ENCODE results near the gene FLYWCH1.
"Not testable (repeated sequence)": the region's sequence is repeated elsewhere in the genome, so short reads cannot be mapped to it uniquely, and the experiment has no call there.

The FLYWCH1 gene

GRCh38 chr16:2925951-2926649, 14.4 kb downstream of the FLYWCH1 start:
- no peak for DNase-seq (ENCODE audit: low read depth in 2 of 3, low spot score in 2 of 3)

- no peak for DNase-seq (ENCODE audit: low read depth in 2 of 3, low spot score in 2 of 3)
These were observed 14.9 kb downstream of the FLYWCH1 start for GRCh38 chr16:2926650-2926999.

- peak; percentile 64 to 82 (median 82) for DNase-seq (ENCODE audit: low read depth in 2 of 3, low spot score in 2 of 3)
These were observed 15.4 kb downstream of the FLYWCH1 start for GRCh38 chr16:2927010-2927646.

- DNase-seq (ENCODE audit: low read depth in 2 of 3, low spot score in 2 of 3), result not testable (repeated sequence)
These were observed 16.4 kb downstream of the FLYWCH1 start for GRCh38 chr16:2928151-2928550.

GRCh38 chr16:2928796-2929195, 17.1 kb downstream of the FLYWCH1 start:
- DNase-seq (ENCODE audit: low read depth in 2 of 3, low spot score in 2 of 3), result no peak

- no peak for DNase-seq (ENCODE audit: low read depth in 2 of 3, low spot score in 2 of 3)
These were observed 18.0 kb downstream of the FLYWCH1 start for GRCh38 chr16:2929693-2930092.

- no peak for DNase-seq (ENCODE audit: low read depth in 2 of 3, low spot score in 2 of 3)
These were observed 18.5 kb downstream of the FLYWCH1 start for GRCh38 chr16:2930236-2930635.

- DNase-seq (ENCODE audit: low read depth in 2 of 3, low spot score in 2 of 3), result not testable (repeated sequence)
These were observed 19.6 kb downstream of the FLYWCH1 start for GRCh38 chr16:2931231-2931914.

GRCh38 chr16:2933136-2933535, 21.4 kb downstream of the FLYWCH1 start:
- DNase-seq (ENCODE audit: low read depth in 2 of 3, low spot score in 2 of 3), result no peak

- DNase-seq (ENCODE audit: low read depth in 2 of 3, low spot score in 2 of 3), result no peak
These were observed 22.0 kb downstream of the FLYWCH1 start for GRCh38 chr16:2933701-2934100.

- no peak for DNase-seq (ENCODE audit: low read depth in 2 of 3, low spot score in 2 of 3)
These were observed 22.7 kb downstream of the FLYWCH1 start for GRCh38 chr16:2934450-2934849.

- DNase-seq (ENCODE audit: low read depth in 2 of 3, low spot score in 2 of 3), result no peak
These were observed 24.8 kb downstream of the FLYWCH1 start for GRCh38 chr16:2936436-2937011.

GRCh38 chr16:2937170-2937569, 25.4 kb downstream of the FLYWCH1 start:
- DNase-seq (ENCODE audit: low read depth in 2 of 3, low spot score in 2 of 3), result no peak

- DNase-seq (ENCODE audit: low read depth in 2 of 3, low spot score in 2 of 3), result no peak
These were observed 26.5 kb downstream of the FLYWCH1 start for GRCh38 chr16:2938206-2938605.

- DNase-seq (ENCODE audit: low read depth in 2 of 3, low spot score in 2 of 3), result no peak
These were observed 28.2 kb downstream of the FLYWCH1 start for GRCh38 chr16:2939968-2940367.

- DNase-seq (ENCODE audit: low read depth in 2 of 3, low spot score in 2 of 3), result no peak
These were observed 30.3 kb downstream of the FLYWCH1 start for GRCh38 chr16:2942045-2942444.

GRCh38 chr16:2943716-2944115, 32.0 kb downstream of the FLYWCH1 start:
- DNase-seq (ENCODE audit: low read depth in 2 of 3, low spot score in 2 of 3), result not testable (repeated sequence)

- DNase-seq (ENCODE audit: low read depth in 2 of 3, low spot score in 2 of 3), result no peak
These were observed 34.9 kb downstream of the FLYWCH1 start for GRCh38 chr16:2946649-2947048.

- no peak for DNase-seq (ENCODE audit: low read depth in 2 of 3, low spot score in 2 of 3)
These were observed 37.3 kb downstream of the FLYWCH1 start for GRCh38 chr16:2948807-2949704.

GRCh38 chr16:2949705-2950352, 38.1 kb downstream of the FLYWCH1 start:
- no peak for DNase-seq (ENCODE audit: low read depth in 2 of 3, low spot score in 2 of 3)

- DNase-seq (ENCODE audit: low read depth in 2 of 3, low spot score in 2 of 3), result no peak
These were observed 38.6 kb downstream of the FLYWCH1 start for GRCh38 chr16:2950353-2950724.

Data from activated CD8-positive, alpha-beta memory T cell treated with anti-CD3 and anti-CD28 coated beads for 48 hours (primary cell).